K562 (cell line): ENCODE measurements around the gene AGXT. TPM values are rescaled to one million over a fixed set of nuclear protein-coding genes. Genes with fewer than 3 reads are reported as not detected.

ENCODE experiments used
- ATAC-seq: fragments of 200-7000 bp; cut with Tn5 transposase; 3 replicates; pipeline ENCODE4 v1.9.1; 2020; ENCODE audit warnings: moderate library complexity
- BruUV-seq: library from RNA; stranded (reverse); fragments of 400-500 nt; replicated peaks from 2 replicates; lab custom pipeline; 2021; lab: Mats Ljungman, UMichigan
- CTCF ChIA-PET: fragments of 300-600 bp; formaldehyde crosslinking; extraction: SDS; loops from one replicate; lab custom pipeline; 2021; ENCODE audit warnings: low intra/inter-chr PET ratio; lab: Yijun Ruan, JAX
- POLR2A ChIA-PET: fragments of 300-600, 350-650 bp; sonication (Branson Sonifier 250); formaldehyde crosslinking; extraction: SDS; loops from one replicate; lab custom pipeline; 2021; ENCODE audit warnings: antibody characterized with exemption, inconsistent platforms; lab: Yijun Ruan, JAX
- DNase-seq, 4 experiments: peaks; one replicate each; pipeline versions ENCODE4 v3.0.0 to v3.0.0-alpha.2; 2011 to 2018; ENCODE audit warnings: low spot score in 3 of 4, mixed read lengths in 3 of 4; ENCODE audit errors: extremely low read depth in 1 of 4
- FAIRE-seq: peaks from 2 replicates; lab custom pipeline; 2011; peaks lifted over from hg19 to GRCh38; lab: Jason Lieb, UNC
- H2AFZ ChIP-seq: 2 replicates; pipeline ENCODE4 v1.6.0; 2011; ENCODE audit warnings: low read depth, low read length, control low read depth, inconsistent platforms
- H3K27ac ChIP-seq: fragments of 200-600 bp; 3 replicates; pipeline ENCODE4 v1.8.0; 2011; ENCODE audit warnings: low read depth, mild to moderate bottlenecking, control low read depth, inconsistent platforms, low read length, moderate library complexity, mixed read lengths; ENCODE audit errors: extremely low read depth
- H3K27me3 ChIP-seq, 2 experiments: fragments of 300-600 bp in 1 of 2; 2 replicates in 1 of 2; 3 replicates in 1 of 2; pipeline versions ENCODE4 v1.6.0 to v1.8.0; 2011; ENCODE audit warnings: inconsistent platforms in 2 of 2, low read length in 2 of 2, mild to moderate bottlenecking in 1 of 2, mixed read lengths in 1 of 2, moderate library complexity in 1 of 2; ENCODE audit not compliant: control insufficient read depth in 2 of 2, insufficient read depth in 2 of 2
- H3K36me3 ChIP-seq: fragments of 300-600 bp; 3 replicates; pipeline ENCODE4 v1.8.0; 2011; ENCODE audit warnings: mild to moderate bottlenecking, low read length, inconsistent platforms; ENCODE audit not compliant: control insufficient read depth, insufficient read depth
- H3K4me1 ChIP-seq, 2 experiments: fragments of 200-600 bp in 1 of 2; replicated peaks in 1 of 2; 2 replicates in 1 of 2; 3 replicates in 1 of 2; pipeline versions ENCODE4 v1.5.1 to v1.8.0; 2011; ENCODE audit warnings: inconsistent platforms in 2 of 2, low read length in 2 of 2, mild to moderate bottlenecking in 1 of 2, mixed read lengths in 1 of 2, moderate library complexity in 1 of 2; ENCODE audit not compliant: control insufficient read depth in 2 of 2, insufficient read depth in 2 of 2
- H3K4me2 ChIP-seq: 2 replicates; pipeline ENCODE4 v1.6.1; 2011; ENCODE audit warnings: low read length, control low read depth, inconsistent platforms, mixed read lengths; ENCODE audit not compliant: insufficient read depth
- H3K4me3 ChIP-seq: fragments of 200-600 bp; sonication (generic), shearing (Covaris generic); 2 replicates; pipeline ENCODE4 v1.5.1; 2016; ENCODE audit warnings: control low read depth, inconsistent platforms
- H3K79me2 ChIP-seq: fragments of 200-600 bp; 3 replicates; pipeline ENCODE4 v1.8.0; 2011; ENCODE audit warnings: low read length, inconsistent platforms; ENCODE audit not compliant: control insufficient read depth, insufficient read depth
- H3K9ac ChIP-seq, 2 experiments: 2 replicates each; pipeline versions ENCODE4 v1.6.0 to v1.6.1; 2011; ENCODE audit warnings: low read depth in 2 of 2, low read length in 2 of 2, control low read depth in 1 of 2, inconsistent platforms in 1 of 2, mild to moderate bottlenecking in 1 of 2, mixed read lengths in 1 of 2; ENCODE audit not compliant: insufficient read depth in 1 of 2
- H3K9me1 ChIP-seq: one replicate; pipeline ENCODE4 v1.6.0; 2011; ENCODE audit warnings: inconsistent platforms, mild to moderate bottlenecking, low read length, moderate library complexity; ENCODE audit not compliant: control insufficient read depth, insufficient read depth
- H3K9me3 ChIP-seq: replicated peaks from 2 replicates; pipeline ENCODE4 v1.5.1; 2011; ENCODE audit warnings: low read depth, low read length, inconsistent platforms; ENCODE audit not compliant: control insufficient read depth, insufficient read depth
- H4K20me1 ChIP-seq: replicated peaks from 2 replicates; pipeline ENCODE4 v1.6.1; 2011; ENCODE audit warnings: low read length, inconsistent platforms, mixed read lengths; ENCODE audit not compliant: control insufficient read depth, insufficient read depth
- ARID2 ChIP-seq: fragments of 450-650 bp; IDR thresholded peaks from 2 replicates; pipeline ENCODE4 v1.6.1; 2017; ENCODE audit warnings: antibody characterized with exemption, mild to moderate bottlenecking
- DPF2 ChIP-seq: fragments of 450-650 bp; IDR thresholded peaks from 2 replicates; pipeline ENCODE4 v1.6.1; 2016
- GTF2E2 ChIP-seq: fragments of 200-800 bp; sonication (Bioruptor generic); IDR thresholded peaks from 2 replicates; pipeline ENCODE4 v1.6.1; 2016; ENCODE audit warnings: missing genetic modification characterization, missing compliant biosample characterization
- NCOA4 ChIP-seq: fragments of 450-650 bp; IDR thresholded peaks from 2 replicates; pipeline ENCODE4 v1.6.1; 2018; ENCODE audit warnings: mild to moderate bottlenecking; ENCODE audit not compliant: partially characterized antibody
- NFIC ChIP-seq: fragments of 450-650 bp; IDR thresholded peaks from 2 replicates; pipeline ENCODE4 v1.6.1; 2017; ENCODE audit warnings: mild to moderate bottlenecking, inconsistent platforms
- PRPF4 ChIP-seq: fragments of 200-400 bp; formaldehyde crosslinking; IDR thresholded peaks from one replicate; pipeline ENCODE4 v1.6.1; 2017; ENCODE audit warnings: low read length, low read depth, mild to moderate bottlenecking; ENCODE audit not compliant: insufficient read depth, poor library complexity, severe bottlenecking
- SETDB1 ChIP-seq: IDR thresholded peaks from one replicate; pipeline ENCODE4 v1.6.1; 2012; ENCODE audit warnings: low read length, control low read depth, inconsistent platforms
- ZNF584 ChIP-seq: fragments of 200-800 bp; sonication (Bioruptor generic); IDR thresholded peaks from 2 replicates; pipeline ENCODE4 v1.6.1; 2016; ENCODE audit warnings: low read depth, mild to moderate bottlenecking, missing genetic modification characterization, missing compliant biosample characterization
- WGBS: fragments of 100-300 bp; shearing (Covaris generic); methylation state at CpG from one replicate; pipeline ENCODE4 v1.1.6; 2016; ENCODE audit warnings: low coverage, mixed read lengths; ENCODE audit not compliant: insufficient coverage; ENCODE audit errors: missing lambda C conversion rate; 5-methylcytosine and 5-hydroxymethylcytosine counted together
- in situ Hi-C: fragments of 300-500 bp; cut with MboI; formaldehyde crosslinking; loops from 4 replicates; pipeline ENCODE4 v1.15.0; 2018; ENCODE audit warnings: inconsistent platforms, mixed read lengths
- intact Hi-C: fragments of 100-400 bp; cut with micrococcal nuclease; formaldehyde crosslinking; loops from 2 replicates; pipeline ENCODE4 v1.14.2; 2022
- polyA plus RNA-seq, 8 experiments: library from polyadenylated mRNA; depleted of rRNA in 4 of 8; stranded (reverse) in 5 of 8; unstranded in 3 of 8; fragments of >200 nt; fragmentation: Nextera tagmentation in 2 of 8; fragmentation: Illumina TruSeq in 1 of 8; extraction: Ambion mirVana in 2 of 8; extraction: Trizol in 1 of 8; gene quantifications; 2 replicates each; pipeline versions ENCODE4 v1.2.1 to v1.2.3, GENCODE V29; 2011 to 2014; ENCODE audit warnings: inconsistent platforms in 1 of 8, missing spikeins in 1 of 8
- total RNA-seq, 7 experiments: library from RNA; depleted of rRNA in 6 of 7; stranded (reverse); fragments of >200 nt in 6 of 7; fragmentation: Illumina TruSeq in 2 of 7; extraction: Trizol in 2 of 7; gene quantifications; 2 replicates each; pipeline versions ENCODE4 v1.2.1 to v1.2.3, GENCODE V29; 2011 to 2021; ENCODE audit warnings: low replicate concordance in 1 of 7
- TF ChIP-seq, protein P1 (sequence below): sonication (generic); formaldehyde crosslinking; IDR thresholded peaks from 2 replicates; pipeline ENCODE4 v1.8.0; 2023; ENCODE audit warnings: mild to moderate bottlenecking, missing genetic modification reagents

Gene AGXT
- total and polyA plus RNA-seq, 9 of the 15 experiments (the other 6 are each of a cell fraction or from before 2014, with no cell fraction given), result 0.18 TPM; not detected in 8

GRCh38 chr2:240921311-240921994 lies 52.8 kb downstream of the AGXT start:
- H4K20me1 ChIP-seq, result peaks cover 6% of the 10 kb centered on the region
- no peaks in the 10 kb centered on the region for H3K36me3 ChIP-seq
- no peaks in the 10 kb centered on the region for H3K9me3 ChIP-seq
- CTCF ChIA-PET, result no interaction called here
- intact Hi-C loops, result no loop called here
- in situ Hi-C loops, result no loop called here
- WGBS, result 0% methylated on average over 5 of the region's 13 CpGs
- H3K27ac ChIP-seq, result no peak overlapping the region
- peaks cover 0 to 28% of the 10 kb centered on the region in 2 experiments; a peak in 2 of 5 replicates for H3K27me3 ChIP-seq
- no peak overlapping the region for H2AFZ ChIP-seq
- no peak overlapping the region for H3K9ac ChIP-seq
- peaks cover 0 to 19% of the 10 kb centered on the region in 2 experiments; a peak in 2 of 5 replicates for H3K4me1 ChIP-seq
- no peak overlapping the region for H3K4me2 ChIP-seq
- DNase-seq, result no peak
- POLR2A ChIA-PET, result interaction anchor here (0.6 to 0.7 kb wide), 2 partner anchors 8 to 134 kb away, joined by 3 to 4 read pairs; no protein-coding TSS in a partner anchor
- H3K4me3 ChIP-seq, result no peak overlapping the region
- no peak for FAIRE-seq
- H3K9me1 ChIP-seq, result no peaks in the 10 kb centered on the region
- no TSS peak for BruUV-seq
- no peaks in the 10 kb centered on the region for H3K79me2 ChIP-seq
- no peak for ATAC-seq
- TF ChIP-seq PRPF4 (no peak), NCOA4 (no peak), NFIC (no peak), ZNF584 (no peak)

GRCh38 chr2:240921995-240922244 lies 53.3 kb downstream of the AGXT start:
- intact Hi-C loops, result no loop called here
- CTCF ChIA-PET, result no interaction called here
- TF ChIP-seq, protein P1, sequence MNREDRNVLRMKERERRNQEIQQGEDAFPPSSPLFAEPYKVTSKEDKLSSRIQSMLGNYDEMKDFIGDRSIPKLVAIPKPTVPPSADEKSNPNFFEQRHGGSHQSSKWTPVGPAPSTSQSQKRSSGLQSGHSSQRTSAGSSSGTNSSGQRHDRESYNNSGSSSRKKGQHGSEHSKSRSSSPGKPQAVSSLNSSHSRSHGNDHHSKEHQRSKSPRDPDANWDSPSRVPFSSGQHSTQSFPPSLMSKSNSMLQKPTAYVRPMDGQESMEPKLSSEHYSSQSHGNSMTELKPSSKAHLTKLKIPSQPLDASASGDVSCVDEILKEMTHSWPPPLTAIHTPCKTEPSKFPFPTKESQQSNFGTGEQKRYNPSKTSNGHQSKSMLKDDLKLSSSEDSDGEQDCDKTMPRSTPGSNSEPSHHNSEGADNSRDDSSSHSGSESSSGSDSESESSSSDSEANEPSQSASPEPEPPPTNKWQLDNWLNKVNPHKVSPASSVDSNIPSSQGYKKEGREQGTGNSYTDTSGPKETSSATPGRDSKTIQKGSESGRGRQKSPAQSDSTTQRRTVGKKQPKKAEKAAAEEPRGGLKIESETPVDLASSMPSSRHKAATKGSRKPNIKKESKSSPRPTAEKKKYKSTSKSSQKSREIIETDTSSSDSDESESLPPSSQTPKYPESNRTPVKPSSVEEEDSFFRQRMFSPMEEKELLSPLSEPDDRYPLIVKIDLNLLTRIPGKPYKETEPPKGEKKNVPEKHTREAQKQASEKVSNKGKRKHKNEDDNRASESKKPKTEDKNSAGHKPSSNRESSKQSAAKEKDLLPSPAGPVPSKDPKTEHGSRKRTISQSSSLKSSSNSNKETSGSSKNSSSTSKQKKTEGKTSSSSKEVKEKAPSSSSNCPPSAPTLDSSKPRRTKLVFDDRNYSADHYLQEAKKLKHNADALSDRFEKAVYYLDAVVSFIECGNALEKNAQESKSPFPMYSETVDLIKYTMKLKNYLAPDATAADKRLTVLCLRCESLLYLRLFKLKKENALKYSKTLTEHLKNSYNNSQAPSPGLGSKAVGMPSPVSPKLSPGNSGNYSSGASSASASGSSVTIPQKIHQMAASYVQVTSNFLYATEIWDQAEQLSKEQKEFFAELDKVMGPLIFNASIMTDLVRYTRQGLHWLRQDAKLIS (CRISPR knock-in tag), result no peak
- no peak for TF ChIP-seq DPF2
- no peak for TF ChIP-seq GTF2E2
- TF ChIP-seq SETDB1, result no peak
- no peak for TF ChIP-seq ARID2

More at GRCh38 chr2:240921995-240922244, 53.3 kb downstream of the AGXT start:
- Histone ChIP-seq H3K9me3 (no peaks in the 10 kb centered on the region), H3K4me2 (no peak overlapping the region), H3K27ac (no peak overlapping the region), H3K9me1 (no peaks in the 10 kb centered on the region), H3K4me3 (no peak overlapping the region), H4K20me1 (peaks cover 6% of the 10 kb centered on the region), H3K79me2 (no peaks in the 10 kb centered on the region), H3K9ac (no peak overlapping the region), H3K4me1 (peaks cover 0 to 18% of the 10 kb centered on the region in 2 experiments; a peak in 2 of 5 replicates), H2AFZ (no peak overlapping the region), H3K36me3 (no peaks in the 10 kb centered on the region), H3K27me3 (peaks cover 0 to 30% of the 10 kb centered on the region in 2 experiments; a peak in 2 of 5 replicates)
- POLR2A ChIA-PET, result interaction anchor here (0.7 kb wide), 1 partner anchor 8 kb away, joined by 4 read pairs; no protein-coding TSS in a partner anchor
- WGBS, result 0% methylated on average over 1 of the region's 1 CpG
- in situ Hi-C loops, result no loop called here
- no peak for ATAC-seq
- no TSS peak for BruUV-seq
- DNase-seq, result no peak
- no peak for FAIRE-seq
